ENCODE results near the gene PMAIP1. TPM values are rescaled to one million over a fixed set of nuclear protein-coding genes. Genes with fewer than 3 reads are reported as not detected.

The PMAIP1 gene
- total and polyA plus RNA-seq, 2 of the 8 experiments (the other 6 are each of a cell fraction or from before 2014, with no cell fraction given) = 51.7 to 84.1 TPM

GRCh38 chr18:59898609-59899297, 1.0 kb upstream of the PMAIP1 start:
- Histone ChIP-seq H3K27ac (ENCODE audit: low read depth, low read length) (peak overlapping the region; percentile 38), H3K9ac (replicated peaks in 1 of 4; ENCODE audit: extremely low read depth in 1 of 4, low read depth in 3 of 4, low read length in 3 of 4) (peak overlapping the region in 3 of 4 experiments; percentile 52 to 77 (median 65); a peak in 6 of 7 replicates), H3K27me3 (replicated peaks in 1 of 4; ENCODE audit: control insufficient read depth in 3 of 4, extremely low read depth in 1 of 4, insufficient read depth in 3 of 4, low read length in 3 of 4) (peaks cover 0 to 6% (median 0%) of the 10 kb centered on the region in 4 experiments; a peak in 2 of 7 replicates), H3K14ac (ENCODE audit: insufficient read length) (no peak overlapping the region), H2BK12ac (ENCODE audit: low read depth, low read length) (peak overlapping the region; percentile 96), H2AFZ (ENCODE audit: low read length) (no peak overlapping the region), H3K79me2 (ENCODE audit: control insufficient read depth in 1 of 2, insufficient read depth in 2 of 2, low read length in 2 of 2) (peaks cover 7 to 37% of the 10 kb centered on the region in 2 experiments), H2BK15ac (ENCODE audit: low read length) (no peak overlapping the region), H3K4me2 (ENCODE audit: insufficient read depth in 1 of 2, low read depth in 2 of 2, low read length in 2 of 2) (peak overlapping the region; percentile 70 to 99), H4K8ac (ENCODE audit: extremely low read depth, insufficient read depth, low read length) (peak overlapping the region; percentile 85; the same call in 1 of the 2 replicates), H3K4me1 (replicated peaks in 1 of 4; ENCODE audit: control insufficient read depth in 3 of 4, insufficient read depth in 4 of 4, low read length in 3 of 4) (peaks cover 4 to 19% (median 8%) of the 10 kb centered on the region in 4 experiments; a peak in 5 of 7 replicates), H3K79me1 (ENCODE audit: low read depth, low read length) (no peaks in the 10 kb centered on the region; the same call in 1 of the 2 replicates), H4K5ac (ENCODE audit: insufficient read length, low read depth, low read length) (no peak overlapping the region), H4K91ac (replicated peaks; ENCODE audit: insufficient read length, low read length) (peak overlapping the region; percentile 67), H3K4ac (replicated peaks; ENCODE audit: insufficient read length, low read depth, low read length) (no peak overlapping the region), H2BK20ac (ENCODE audit: low read length) (no peak overlapping the region), H3K23me2 (ENCODE audit: low read depth, low read length) (peaks cover 11% of the 10 kb centered on the region), H3K9me3 (ENCODE audit: insufficient read depth in 2 of 2, low read depth in 1 of 2, low read length in 1 of 2) (no peaks in the 10 kb centered on the region), H3K4me3 (ENCODE audit: extremely low read depth in 1 of 4, insufficient read depth in 2 of 4, low read depth in 3 of 4, low read length in 4 of 4) (peak overlapping the region; percentile 42 to 93 (median 68)), H2AK5ac (ENCODE audit: low read depth, low read length) (peak overlapping the region; percentile 67; the same call in 1 of the 2 replicates), H3K56ac (replicated peaks; ENCODE audit: insufficient read length, low read depth, low read length) (no peak overlapping the region), H3K23ac (ENCODE audit: insufficient read length) (no peak overlapping the region), H2BK5ac (ENCODE audit: low read depth, low read length) (peak overlapping the region; percentile 82), H3K36me3 (ENCODE audit: control insufficient read depth in 2 of 4, insufficient read depth in 4 of 4, low read length in 3 of 4) (peaks cover 0 to 18% (median 10%) of the 10 kb centered on the region in 4 experiments; a peak in 5 of 8 replicates), H2BK120ac (replicated peaks; ENCODE audit: low read depth, low read length) (no peak overlapping the region), H4K20me1 (replicated peaks in 1 of 2; ENCODE audit: control insufficient read depth in 1 of 2, insufficient read depth in 2 of 2, low read length in 2 of 2) (peaks cover 6 to 11% of the 10 kb centered on the region in 2 experiments), H3K18ac (ENCODE audit: extremely low read depth, low read length) (peak overlapping the region; percentile 75)
- ChIA-PET CTCF (ENCODE audit: partially characterized antibody) (interaction anchor here (0.7 to 2.3 kb wide), 7 partner anchors 25 to 117 kb away, joined by 3 to 11 read pairs (median 3); no protein-coding TSS in a partner anchor), POLR2A (ENCODE audit: partially characterized antibody) (interaction anchor here (0.6 to 5.0 kb wide), 21 partner anchors 9 to 110 kb away, joined by 3 to 116 read pairs (median 13); no protein-coding TSS in a partner anchor)
- FAIRE-seq (no peak), DNase-seq (ENCODE audit: low read depth in 1 of 2, low spot score in 2 of 2) (no peak)
- 10% methylated on average over 33 of the region's 33 CpGs; no CpG with 5 or more reads in 1 of the 2 experiments for WGBS, 2 experiments (ENCODE audit: extremely low coverage in 1 of 2, insufficient coverage in 1 of 2, insufficient read length in 1 of 2, insufficient replicate concordance in 2 of 2, low coverage in 1 of 2, low lambda C conversion rate in 2 of 2, missing lambda C conversion rate in 1 of 2)
- TF ChIP-seq POLR2AphosphoS5 (IDR thresholded peaks at IDR 0.05; ENCODE audit: low read depth, low read length) (no peak), CTBP2 (IDR thresholded peaks at IDR 0.05; ENCODE audit: borderline replicate concordance, insufficient read depth, insufficient read length, low read length) (no peak), TEAD4 (IDR thresholded peaks at IDR 0.05; ENCODE audit: low read depth, low read length) (no peak), SUZ12 (IDR thresholded peaks at IDR 0.05; ENCODE audit: low read length) (no peak), POLR2A (IDR thresholded peaks at IDR 0.05; ENCODE audit: control extremely low read depth in 1 of 2, low read depth in 2 of 2, low read length in 2 of 2) (peak in 1 of 2 experiments; percentile 23; a peak in 1 of 3 replicates), CBX8 (IDR thresholded peaks at IDR 0.05; ENCODE audit: borderline replicate concordance, low read depth, low read length) (no peak), TAF1 (IDR thresholded peaks at IDR 0.05; ENCODE audit: low read depth, low read length) (no peak), JUND (IDR thresholded peaks at IDR 0.05; ENCODE audit: low read length) (no peak), KDM4A (IDR thresholded peaks at IDR 0.05; ENCODE audit: low read depth, low read length, severe bottlenecking) (peak; percentile 45), GTF2F1 (IDR thresholded peaks at IDR 0.05; ENCODE audit: borderline replicate concordance, low read depth, low read length) (no peak)
- TF ChIP-seq, protein P1, sequence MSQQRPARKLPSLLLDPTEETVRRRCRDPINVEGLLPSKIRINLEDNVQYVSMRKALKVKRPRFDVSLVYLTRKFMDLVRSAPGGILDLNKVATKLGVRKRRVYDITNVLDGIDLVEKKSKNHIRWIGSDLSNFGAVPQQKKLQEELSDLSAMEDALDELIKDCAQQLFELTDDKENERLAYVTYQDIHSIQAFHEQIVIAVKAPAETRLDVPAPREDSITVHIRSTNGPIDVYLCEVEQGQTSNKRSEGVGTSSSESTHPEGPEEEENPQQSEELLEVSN (IDR thresholded peaks at IDR 0.05) = no peak
